Neural progenitor cell (in vitro differentiated cells): ENCODE measurements around the gene MRAP. TPM values are rescaled to one million over a fixed set of nuclear protein-coding genes. Genes with fewer than 3 reads are reported as not detected.

ENCODE experiments used
- DNase-seq: peaks from one replicate; pipeline ENCODE4 v3.0.0-alpha.2; 2016; ENCODE audit warnings: low spot score
- H2AFZ ChIP-seq: fragments of 200-600 bp; sonication (generic); replicated peaks from 2 replicates; pipeline ENCODE4 v1.6.1; 2016; ENCODE audit warnings: antibody characterized with exemption
- H3F3A ChIP-seq: fragments of 200-600 bp; sonication (generic); 2 replicates; pipeline ENCODE4 v1.6.1; 2016; ENCODE audit warnings: antibody characterized with exemption, low read depth
- H3K27ac ChIP-seq: fragments of 200-600 bp; sonication (generic); 2 replicates; pipeline ENCODE4 v1.5.1; 2016; ENCODE audit warnings: mild to moderate bottlenecking
- H3K27me3 ChIP-seq: fragments of 200-600 bp; sonication (generic); 2 replicates; pipeline ENCODE4 v1.6.1; 2016; ENCODE audit warnings: mild to moderate bottlenecking, moderate library complexity
- H3K36me3 ChIP-seq: fragments of 200-600 bp; sonication (generic); 2 replicates; pipeline ENCODE4 v1.5.1; 2016
- H3K4me1 ChIP-seq: fragments of 200-600 bp; sonication (generic); 2 replicates; pipeline ENCODE4 v1.6.1; 2016; ENCODE audit warnings: mixed run types
- H3K4me2 ChIP-seq: fragments of 200-600 bp; sonication (generic); 2 replicates; pipeline ENCODE4 v1.6.1; 2016
- H3K4me3 ChIP-seq: fragments of 200-600 bp; sonication (generic); 2 replicates; pipeline ENCODE4 v1.5.1; 2016
- H3K79me2 ChIP-seq: fragments of 200-600 bp; sonication (generic); 2 replicates; pipeline ENCODE4 v1.6.1; 2016; ENCODE audit warnings: low read depth
- H3K9ac ChIP-seq: fragments of 200-600 bp; sonication (generic); 2 replicates; pipeline ENCODE4 v1.6.1; 2016
- H3K9me3 ChIP-seq: fragments of 200-600 bp; sonication (generic); 2 replicates; pipeline ENCODE4 v1.5.1; 2016; ENCODE audit warnings: low read depth
- H4K20me1 ChIP-seq: fragments of 200-600 bp; sonication (generic); 2 replicates; pipeline ENCODE4 v1.6.1; 2016; ENCODE audit warnings: low read depth
- H3K27ac Mint-ChIP-seq: 3 replicates; pipeline ENCODE4 v1.8.0; 2021; ENCODE audit warnings: mixed read lengths
- H3K27me3 Mint-ChIP-seq: 2 replicates; pipeline ENCODE4 v1.8.0; 2022; ENCODE audit warnings: low read depth, mild to moderate bottlenecking, inconsistent platforms, moderate library complexity, mixed read lengths; ENCODE audit not compliant: insufficient read depth
- H3K36me3 Mint-ChIP-seq: 3 replicates; pipeline ENCODE4 v1.8.0; 2021; ENCODE audit warnings: mixed read lengths
- H3K4me1 Mint-ChIP-seq: 3 replicates; pipeline ENCODE4 v1.8.0; 2021; ENCODE audit warnings: mixed read lengths
- H3K4me3 Mint-ChIP-seq: 3 replicates; pipeline ENCODE4 v1.8.0; 2021; ENCODE audit warnings: mild to moderate bottlenecking, moderate library complexity, mixed read lengths
- H3K9me3 Mint-ChIP-seq: 3 replicates; pipeline ENCODE4 v1.8.0; 2020; ENCODE audit warnings: mixed read lengths
- EZH2 ChIP-seq: fragments of 200-600 bp; sonication (generic); IDR thresholded peaks from 2 replicates; pipeline ENCODE4 v1.6.1; 2017; ENCODE audit warnings: antibody characterized with exemption, mild to moderate bottlenecking, moderate library complexity
- EZH2phosphoT487 ChIP-seq: fragments of 200-600 bp; sonication (generic); IDR thresholded peaks from 2 replicates; pipeline ENCODE4 v1.6.1; 2017; ENCODE audit warnings: antibody characterized with exemption
- total RNA-seq: library from RNA; depleted of rRNA; stranded (reverse); fragments of >200 nt; gene quantifications from 2 replicates; pipeline ENCODE4 v1.2.3, GENCODE V29; 2015; ENCODE audit warnings: low replicate concordance
- TF ChIP-seq, protein P1 (sequence below): fragments of 200-600 bp; sonication (generic); IDR thresholded peaks from 2 replicates; pipeline ENCODE4 v1.5.1; 2017; ENCODE audit warnings: antibody characterized with exemption, mild to moderate bottlenecking

MRAP gene
- total RNA-seq, 1 donor from 2014 or later, result not detected

DNA sequence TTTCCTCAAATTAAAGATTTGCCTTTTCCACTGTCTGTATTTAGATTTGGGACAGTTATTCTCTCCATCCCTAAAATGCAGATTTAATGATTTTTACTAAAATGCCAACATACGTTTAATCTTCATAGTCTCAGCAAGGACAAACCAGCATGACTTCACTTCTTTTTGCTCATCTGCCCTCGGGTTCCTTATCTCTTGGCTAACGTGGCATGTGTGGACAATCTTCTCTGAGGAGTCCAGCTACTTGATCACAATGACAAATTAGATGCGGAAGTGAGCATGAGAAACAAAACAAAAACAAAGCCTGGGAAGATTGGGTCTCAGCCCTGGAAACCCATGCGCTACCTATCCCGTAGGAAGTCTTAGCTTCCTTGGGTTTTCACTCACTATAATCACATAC, 1.0 kb downstream of the MRAP start:
- Mint-ChIP-seq H3K4me1 (no peaks in the 10 kb centered on the region), H3K27ac (no peak overlapping the region), H3K4me3 (no peak overlapping the region), H3K27me3 (peaks cover 5% of the 10 kb centered on the region), H3K9me3 (no peaks in the 10 kb centered on the region), H3K36me3 (peaks cover 13% of the 10 kb centered on the region)
- Histone ChIP-seq H3K36me3 (no peaks in the 10 kb centered on the region), H2AFZ (no peak overlapping the region), H3K4me1 (no peaks in the 10 kb centered on the region), H3K27me3 (no peaks in the 10 kb centered on the region), H3K4me3 (no peak overlapping the region), H3K79me2 (no peaks in the 10 kb centered on the region), H3K9ac (no peak overlapping the region), H3K4me2 (no peak overlapping the region), H3F3A (no peaks in the 10 kb centered on the region), H3K27ac (no peak overlapping the region), H4K20me1 (no peaks in the 10 kb centered on the region), H3K9me3 (no peaks in the 10 kb centered on the region)
- TF ChIP-seq EZH2 (no peak), EZH2phosphoT487 (no peak)
- no peak for DNase-seq

DNA sequence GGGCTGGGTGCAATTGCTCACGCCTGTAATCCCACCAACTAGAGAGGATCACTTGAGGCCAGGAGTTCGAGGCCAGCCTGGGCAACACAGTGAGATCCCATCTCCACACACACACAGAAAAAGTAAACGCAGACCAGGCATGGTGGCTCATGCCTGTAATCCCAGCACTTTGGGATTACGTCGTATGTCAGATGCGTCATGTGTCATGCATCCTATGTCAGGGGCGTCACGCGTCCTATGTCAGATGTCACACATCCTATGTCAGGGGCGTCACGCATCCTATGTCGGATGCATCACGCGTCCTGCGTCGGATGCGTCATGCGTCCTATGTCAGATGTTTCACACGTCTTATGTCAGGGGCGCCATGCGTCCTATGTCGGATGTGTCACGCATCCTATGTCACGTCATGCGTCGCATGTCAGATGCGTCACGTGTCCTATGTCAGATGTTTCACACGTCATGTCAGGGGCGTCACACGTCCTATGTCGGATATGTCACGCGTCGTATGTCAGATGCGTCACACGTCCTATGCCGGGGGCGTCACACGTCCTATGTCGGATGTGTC, 1.5 kb downstream of the MRAP start:
- TF ChIP-seq EZH2 (no peak), EZH2phosphoT487 (no peak)
- TF ChIP-seq, protein P1, sequence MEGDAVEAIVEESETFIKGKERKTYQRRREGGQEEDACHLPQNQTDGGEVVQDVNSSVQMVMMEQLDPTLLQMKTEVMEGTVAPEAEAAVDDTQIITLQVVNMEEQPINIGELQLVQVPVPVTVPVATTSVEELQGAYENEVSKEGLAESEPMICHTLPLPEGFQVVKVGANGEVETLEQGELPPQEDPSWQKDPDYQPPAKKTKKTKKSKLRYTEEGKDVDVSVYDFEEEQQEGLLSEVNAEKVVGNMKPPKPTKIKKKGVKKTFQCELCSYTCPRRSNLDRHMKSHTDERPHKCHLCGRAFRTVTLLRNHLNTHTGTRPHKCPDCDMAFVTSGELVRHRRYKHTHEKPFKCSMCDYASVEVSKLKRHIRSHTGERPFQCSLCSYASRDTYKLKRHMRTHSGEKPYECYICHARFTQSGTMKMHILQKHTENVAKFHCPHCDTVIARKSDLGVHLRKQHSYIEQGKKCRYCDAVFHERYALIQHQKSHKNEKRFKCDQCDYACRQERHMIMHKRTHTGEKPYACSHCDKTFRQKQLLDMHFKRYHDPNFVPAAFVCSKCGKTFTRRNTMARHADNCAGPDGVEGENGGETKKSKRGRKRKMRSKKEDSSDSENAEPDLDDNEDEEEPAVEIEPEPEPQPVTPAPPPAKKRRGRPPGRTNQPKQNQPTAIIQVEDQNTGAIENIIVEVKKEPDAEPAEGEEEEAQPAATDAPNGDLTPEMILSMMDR, result no peak
- no peaks in the 10 kb centered on the region for H3K27me3 ChIP-seq
- H3K4me1 Mint-ChIP-seq, result no peaks in the 10 kb centered on the region

DNA sequence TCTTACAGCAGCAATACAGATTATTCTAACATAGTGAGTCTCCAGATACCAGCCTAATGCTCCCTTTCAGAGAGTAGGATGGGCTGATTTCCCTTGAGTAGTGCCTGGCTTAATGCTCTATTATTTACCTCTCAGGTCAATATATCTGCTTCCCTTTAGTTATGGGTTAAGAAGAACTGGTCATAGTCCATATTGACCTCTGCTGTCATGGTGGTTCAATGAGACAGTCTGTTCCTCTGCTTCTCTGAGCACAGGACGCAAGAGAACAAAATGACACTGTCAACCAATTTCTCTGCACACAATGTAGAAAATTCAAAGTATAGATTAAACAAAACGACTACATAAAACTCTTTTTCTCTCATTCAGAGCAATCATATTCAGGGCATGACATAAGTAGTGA, 2.9 kb downstream of the MRAP start:
- H3K36me3 ChIP-seq, result no peaks in the 10 kb centered on the region
- Mint-ChIP-seq H3K4me1 (peaks cover 5% of the 10 kb centered on the region), H3K9me3 (no peaks in the 10 kb centered on the region), H3K27me3 (peaks cover 2% of the 10 kb centered on the region), H3K27ac (no peak overlapping the region), H3K4me3 (no peak overlapping the region), H3K36me3 (peaks cover 16% of the 10 kb centered on the region)
- H3K27ac ChIP-seq, result no peak overlapping the region
- TF ChIP-seq EZH2phosphoT487 (no peak), EZH2 (no peak)
- TF ChIP-seq, protein P1, result no peak
- no peak overlapping the region for H2AFZ ChIP-seq
- no peak for DNase-seq
- no peak overlapping the region for H3K4me2 ChIP-seq
- no peaks in the 10 kb centered on the region for H3K79me2 ChIP-seq
- peaks cover 5% of the 10 kb centered on the region for H3F3A ChIP-seq
- no peaks in the 10 kb centered on the region for H3K4me1 ChIP-seq
- no peaks in the 10 kb centered on the region for H4K20me1 ChIP-seq
- no peaks in the 10 kb centered on the region for H3K27me3 ChIP-seq
- H3K9me3 ChIP-seq, result no peaks in the 10 kb centered on the region
- no peak overlapping the region for H3K9ac ChIP-seq
- no peak overlapping the region for H3K4me3 ChIP-seq

More for the DNA sequence above, 1.5 kb downstream of the MRAP start:
- Mint-ChIP-seq H3K4me3 (no peak overlapping the region), H3K27ac (no peak overlapping the region), H3K27me3 (peaks cover 5% of the 10 kb centered on the region), H3K36me3 (peaks cover 13% of the 10 kb centered on the region), H3K9me3 (no peaks in the 10 kb centered on the region)
- Histone ChIP-seq H3K9ac (no peak overlapping the region), H3K4me2 (no peak overlapping the region), H3K4me1 (no peaks in the 10 kb centered on the region), H4K20me1 (no peaks in the 10 kb centered on the region), H3K36me3 (no peaks in the 10 kb centered on the region), H3K79me2 (no peaks in the 10 kb centered on the region), H2AFZ (no peak overlapping the region), H3K4me3 (no peak overlapping the region), H3K27ac (no peak overlapping the region), H3K9me3 (no peaks in the 10 kb centered on the region), H3F3A (no peaks in the 10 kb centered on the region)
- no peak for DNase-seq

- Mint-ChIP-seq H3K9me3 (no peaks in the 10 kb centered on the region), H3K27me3 (peaks cover 2% of the 10 kb centered on the region), H3K36me3 (peaks cover 20% of the 10 kb centered on the region), H3K4me3 (no peak overlapping the region), H3K27ac (no peak overlapping the region), H3K4me1 (peaks cover 6% of the 10 kb centered on the region)
- H3K79me2 ChIP-seq, result no peaks in the 10 kb centered on the region
- H3K27me3 ChIP-seq, result no peaks in the 10 kb centered on the region
- no peak for TF ChIP-seq EZH2
- TF ChIP-seq, protein P1, result no peak
- no peak for TF ChIP-seq EZH2phosphoT487
- peaks cover 5% of the 10 kb centered on the region for H3F3A ChIP-seq
- no peak overlapping the region for H3K4me3 ChIP-seq
- no peaks in the 10 kb centered on the region for H3K36me3 ChIP-seq
- no peak overlapping the region for H3K4me2 ChIP-seq
- no peak overlapping the region for H2AFZ ChIP-seq
- H3K9ac ChIP-seq, result no peak overlapping the region
- no peaks in the 10 kb centered on the region for H3K4me1 ChIP-seq
- H3K9me3 ChIP-seq, result no peaks in the 10 kb centered on the region
- no peak for DNase-seq
- no peak overlapping the region for H3K27ac ChIP-seq
- no peaks in the 10 kb centered on the region for H4K20me1 ChIP-seq
These were observed 3.9 kb downstream of the MRAP start for GRCh38 chr21:32302560-32302959.
